GM12872 (cell line): ENCODE data around the gene DCUN1D1.

ENCODE experiments used
- TF ChIP-seq, protein P1 (sequence below): IDR thresholded peaks from 3 replicates; pipeline ENCODE4 v1.5.1; 2011; ENCODE audit warnings: low read depth, mild to moderate bottlenecking, low read length, moderate library complexity; ENCODE audit not compliant: insufficient read depth

The DCUN1D1 gene

DNA sequence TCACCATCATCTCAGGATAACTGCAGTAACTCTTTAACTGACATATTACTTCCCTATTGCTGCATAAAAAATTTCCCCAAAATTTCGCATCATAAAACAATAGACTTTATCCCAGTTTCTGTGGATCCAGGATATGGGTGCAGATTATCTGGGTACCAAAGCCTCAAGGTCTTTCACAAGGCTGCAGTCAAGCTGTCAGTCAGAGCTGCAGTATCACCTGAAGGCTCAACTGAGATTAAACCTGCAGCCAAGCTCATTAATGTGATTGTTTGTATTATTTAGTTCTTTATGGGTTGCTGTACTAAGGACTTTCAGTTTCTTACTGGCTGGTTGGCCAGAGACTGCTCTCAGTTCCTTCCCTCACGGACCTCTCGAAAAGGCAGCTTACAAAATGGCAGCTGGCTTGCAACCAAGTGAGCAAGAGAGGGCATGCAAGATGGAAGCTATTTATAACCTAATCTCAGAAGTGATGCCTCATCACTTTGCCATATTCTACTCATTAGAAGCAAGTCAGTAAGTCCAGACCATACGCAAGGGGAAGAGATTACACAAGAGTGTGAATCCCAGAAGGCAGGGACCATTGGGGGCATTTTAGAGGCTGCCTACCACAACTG lies 54.9 kb downstream of the DCUN1D1 start:
- TF ChIP-seq, protein P1, sequence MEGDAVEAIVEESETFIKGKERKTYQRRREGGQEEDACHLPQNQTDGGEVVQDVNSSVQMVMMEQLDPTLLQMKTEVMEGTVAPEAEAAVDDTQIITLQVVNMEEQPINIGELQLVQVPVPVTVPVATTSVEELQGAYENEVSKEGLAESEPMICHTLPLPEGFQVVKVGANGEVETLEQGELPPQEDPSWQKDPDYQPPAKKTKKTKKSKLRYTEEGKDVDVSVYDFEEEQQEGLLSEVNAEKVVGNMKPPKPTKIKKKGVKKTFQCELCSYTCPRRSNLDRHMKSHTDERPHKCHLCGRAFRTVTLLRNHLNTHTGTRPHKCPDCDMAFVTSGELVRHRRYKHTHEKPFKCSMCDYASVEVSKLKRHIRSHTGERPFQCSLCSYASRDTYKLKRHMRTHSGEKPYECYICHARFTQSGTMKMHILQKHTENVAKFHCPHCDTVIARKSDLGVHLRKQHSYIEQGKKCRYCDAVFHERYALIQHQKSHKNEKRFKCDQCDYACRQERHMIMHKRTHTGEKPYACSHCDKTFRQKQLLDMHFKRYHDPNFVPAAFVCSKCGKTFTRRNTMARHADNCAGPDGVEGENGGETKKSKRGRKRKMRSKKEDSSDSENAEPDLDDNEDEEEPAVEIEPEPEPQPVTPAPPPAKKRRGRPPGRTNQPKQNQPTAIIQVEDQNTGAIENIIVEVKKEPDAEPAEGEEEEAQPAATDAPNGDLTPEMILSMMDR, result no peak

GRCh38 chr3:182921665-182922355 lies 58.5 kb downstream of the DCUN1D1 start:
- TF ChIP-seq, protein P1, result no peak

DNA sequence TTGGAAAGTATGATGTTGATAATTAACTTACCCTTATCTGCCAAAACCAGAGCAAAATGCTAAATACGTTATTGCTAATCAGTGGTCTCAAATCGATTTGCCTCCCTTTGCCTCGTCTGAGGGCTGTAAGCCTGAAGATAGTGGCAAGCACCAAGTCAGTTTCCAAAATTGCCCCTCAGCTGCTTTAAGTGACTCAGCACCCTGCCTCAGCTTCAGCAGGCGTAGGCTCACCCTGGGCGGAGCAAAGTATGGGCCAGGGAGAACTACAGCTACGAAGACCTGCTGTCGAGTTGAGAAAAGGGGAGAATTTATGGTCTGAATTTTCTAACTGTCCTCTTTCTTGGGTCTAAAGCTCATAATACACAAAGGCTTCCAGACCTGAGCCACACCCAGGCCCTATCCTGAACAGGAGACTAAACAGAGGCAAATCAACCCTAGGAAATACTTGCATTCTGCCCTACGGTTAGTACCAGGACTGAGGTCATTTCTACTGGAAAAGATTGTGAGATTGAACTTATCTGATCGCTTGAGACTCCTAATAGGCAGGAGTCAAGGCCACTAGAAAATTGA lies 59.7 kb downstream of the DCUN1D1 start:
- TF ChIP-seq, protein P1, result no peak

GRCh38 chr3:182919866-182920357 lies 60.4 kb downstream of the DCUN1D1 start:
- TF ChIP-seq, protein P1, result no peak

DNA sequence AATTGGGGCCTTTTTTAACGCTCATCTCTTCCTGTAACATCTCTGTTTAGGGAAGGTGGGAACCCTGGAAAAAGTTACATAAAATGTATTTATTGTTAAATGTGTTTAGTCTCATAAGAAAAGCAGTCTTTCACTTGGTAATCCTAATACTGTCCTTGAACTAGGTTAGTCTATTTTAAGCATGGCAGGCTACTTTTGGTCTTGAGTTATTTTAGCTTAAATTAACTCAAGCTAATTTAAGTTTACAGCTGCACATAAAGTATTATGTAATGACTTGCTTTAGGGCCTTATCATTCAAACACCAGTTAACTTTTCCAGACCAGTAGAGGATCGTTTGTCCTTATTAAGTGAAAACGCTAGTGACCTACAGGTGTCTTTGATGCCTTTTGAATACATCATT lies 63.2 kb downstream of the DCUN1D1 start:
- TF ChIP-seq, protein P1, result no peak

- TF ChIP-seq, protein P1, result no peak
Measured at GRCh38 chr3:182914341-182914740, 66.0 kb downstream of the DCUN1D1 start.

GRCh38 chr3:182913889-182914288 lies 66.4 kb downstream of the DCUN1D1 start:
- TF ChIP-seq, protein P1, result no peak
